ENCODE results near the gene DCAF5.

- TF ChIP-seq CTCF (IDR thresholded peaks at IDR 0.05) (no peak), POLR2AphosphoS5 (IDR thresholded peaks at IDR 0.05) (peak; percentile 43 to 74 (median 61)), POLR2A (IDR thresholded peaks at IDR 0.05) (no peak), EP300 (IDR thresholded peaks at IDR 0.05; ENCODE audit: low read depth) (no peak)
Observed at GRCh38 chr14:69088586-69088985, 64.3 kb downstream of the DCAF5 start.

Data from transverse colon (tissue), 4 donors.